Neuronal stem cell (in vitro differentiated cells): ENCODE results near the gene LCA5L.

Source experiments
- DNase-seq: peaks from one replicate; pipeline ENCODE4 v3.0.0-alpha.2; 2013; ENCODE audit warnings: low spot score
- H2AFZ ChIP-seq: one replicate; pipeline ENCODE4 v1.6.1; 2013; ENCODE audit warnings: mild to moderate bottlenecking, low read length, inconsistent platforms
- H2AK5ac ChIP-seq: 2 replicates; pipeline ENCODE4 v1.6.1; 2013; ENCODE audit warnings: low read depth, mild to moderate bottlenecking, inconsistent platforms, low read length, moderate library complexity, mixed read lengths
- H2BK120ac ChIP-seq: 2 replicates; pipeline ENCODE4 v1.6.1; 2013; ENCODE audit warnings: low read depth, mild to moderate bottlenecking, inconsistent platforms, low read length, moderate library complexity, mixed read lengths
- H2BK12ac ChIP-seq: one replicate; pipeline ENCODE4 v1.6.1; 2013; ENCODE audit warnings: low read length, inconsistent platforms
- H2BK15ac ChIP-seq: 2 replicates; pipeline ENCODE4 v1.6.1; 2013; ENCODE audit warnings: mild to moderate bottlenecking, low read length, inconsistent platforms, mixed read lengths
- H2BK5ac ChIP-seq: one replicate; pipeline ENCODE4 v1.6.1; 2013; ENCODE audit warnings: inconsistent platforms, mild to moderate bottlenecking, low read length, moderate library complexity
- H3K14ac ChIP-seq: one replicate; pipeline ENCODE4 v1.6.1; 2013; ENCODE audit warnings: low read length, inconsistent platforms
- H3K18ac ChIP-seq: 2 replicates; pipeline ENCODE4 v1.6.1; 2013; ENCODE audit warnings: low read length, inconsistent platforms
- H3K23ac ChIP-seq: 2 replicates; pipeline ENCODE4 v1.6.1; 2013; ENCODE audit warnings: low read depth, mild to moderate bottlenecking, mixed read lengths, low read length, inconsistent platforms; ENCODE audit not compliant: poor library complexity
- H3K27ac ChIP-seq: replicated peaks from 3 replicates; pipeline ENCODE4 v1.5.1; 2013; ENCODE audit warnings: low read length, inconsistent platforms
- H3K27me3 ChIP-seq, 3 experiments: 2 replicates each; pipeline ENCODE4 v1.6.1; 2013; ENCODE audit warnings: low read length in 3 of 3, mild to moderate bottlenecking in 2 of 3, inconsistent platforms in 1 of 3, low read depth in 1 of 3, mixed read lengths in 1 of 3, moderate library complexity in 1 of 3; ENCODE audit not compliant: control insufficient read depth in 3 of 3, insufficient read depth in 3 of 3
- H3K36me3 ChIP-seq, 2 donors: replicated peaks in 1 of 2; 2 replicates each; pipeline ENCODE4 v1.6.1; 2013; ENCODE audit warnings: low read length in 2 of 2; ENCODE audit not compliant: control insufficient read depth in 2 of 2, insufficient read depth in 2 of 2
- H3K4ac ChIP-seq: 2 replicates; pipeline ENCODE4 v1.6.1; 2013; ENCODE audit warnings: inconsistent platforms, mild to moderate bottlenecking, low read length, moderate library complexity
- H3K4me1 ChIP-seq, 2 donors: 1 replicate in 1 of 2; 2 replicates in 1 of 2; pipeline ENCODE4 v1.6.1; 2013; ENCODE audit warnings: low read length in 2 of 2, low read depth in 1 of 2; ENCODE audit not compliant: control insufficient read depth in 2 of 2, insufficient read depth in 1 of 2
- H3K4me2 ChIP-seq: one replicate; pipeline ENCODE4 v1.6.1; 2013; ENCODE audit warnings: mild to moderate bottlenecking, low read length, inconsistent platforms; ENCODE audit not compliant: insufficient read depth, poor library complexity, severe bottlenecking
- H3K4me3 ChIP-seq, 2 donors: 2 replicates each; pipeline ENCODE4 v1.5.1; 2013; ENCODE audit warnings: low read length in 2 of 2, mild to moderate bottlenecking in 2 of 2, inconsistent platforms in 1 of 2, moderate library complexity in 1 of 2
- H3K79me1 ChIP-seq: one replicate; pipeline ENCODE4 v1.6.1; 2013; ENCODE audit warnings: low read depth, mild to moderate bottlenecking, inconsistent platforms, low read length, moderate library complexity
- H3K9ac ChIP-seq: one replicate; pipeline ENCODE4 v1.6.1; 2013; ENCODE audit warnings: mild to moderate bottlenecking, low read depth, low read length, inconsistent platforms; ENCODE audit not compliant: poor library complexity
- H3K9me3 ChIP-seq, 2 donors: replicated peaks in 1 of 2; 2 replicates each; pipeline versions ENCODE3 to v1.6.1; 2013; ENCODE audit warnings: low read length in 2 of 2, mild to moderate bottlenecking in 2 of 2, inconsistent platforms in 1 of 2, low read depth in 1 of 2, mixed read lengths in 1 of 2, moderate library complexity in 1 of 2; ENCODE audit not compliant: control insufficient read depth in 2 of 2, insufficient read depth in 1 of 2
- H4K8ac ChIP-seq: one replicate; pipeline ENCODE4 v1.6.1; 2013; ENCODE audit warnings: low read depth, mild to moderate bottlenecking, inconsistent platforms, low read length, moderate library complexity
- H4K91ac ChIP-seq: one replicate; pipeline ENCODE4 v1.6.1; 2013; ENCODE audit warnings: low read length, low read depth, mild to moderate bottlenecking, inconsistent platforms; ENCODE audit not compliant: poor library complexity
- WGBS, 2 donors: extraction: QIAGEN DNeasy Blood & Tissue Kit; methylation state at CpG; one replicate each; pipeline ENCODE4 v1.1.7; 2013; ENCODE audit warnings: missing lambda C conversion rate in 2 of 2, mixed read lengths in 1 of 2; ENCODE audit not compliant: insufficient read length in 2 of 2, insufficient replicate concordance in 1 of 2; ENCODE audit errors: extremely low coverage in 2 of 2; 5-methylcytosine and 5-hydroxymethylcytosine counted together

The LCA5L gene

DNA sequence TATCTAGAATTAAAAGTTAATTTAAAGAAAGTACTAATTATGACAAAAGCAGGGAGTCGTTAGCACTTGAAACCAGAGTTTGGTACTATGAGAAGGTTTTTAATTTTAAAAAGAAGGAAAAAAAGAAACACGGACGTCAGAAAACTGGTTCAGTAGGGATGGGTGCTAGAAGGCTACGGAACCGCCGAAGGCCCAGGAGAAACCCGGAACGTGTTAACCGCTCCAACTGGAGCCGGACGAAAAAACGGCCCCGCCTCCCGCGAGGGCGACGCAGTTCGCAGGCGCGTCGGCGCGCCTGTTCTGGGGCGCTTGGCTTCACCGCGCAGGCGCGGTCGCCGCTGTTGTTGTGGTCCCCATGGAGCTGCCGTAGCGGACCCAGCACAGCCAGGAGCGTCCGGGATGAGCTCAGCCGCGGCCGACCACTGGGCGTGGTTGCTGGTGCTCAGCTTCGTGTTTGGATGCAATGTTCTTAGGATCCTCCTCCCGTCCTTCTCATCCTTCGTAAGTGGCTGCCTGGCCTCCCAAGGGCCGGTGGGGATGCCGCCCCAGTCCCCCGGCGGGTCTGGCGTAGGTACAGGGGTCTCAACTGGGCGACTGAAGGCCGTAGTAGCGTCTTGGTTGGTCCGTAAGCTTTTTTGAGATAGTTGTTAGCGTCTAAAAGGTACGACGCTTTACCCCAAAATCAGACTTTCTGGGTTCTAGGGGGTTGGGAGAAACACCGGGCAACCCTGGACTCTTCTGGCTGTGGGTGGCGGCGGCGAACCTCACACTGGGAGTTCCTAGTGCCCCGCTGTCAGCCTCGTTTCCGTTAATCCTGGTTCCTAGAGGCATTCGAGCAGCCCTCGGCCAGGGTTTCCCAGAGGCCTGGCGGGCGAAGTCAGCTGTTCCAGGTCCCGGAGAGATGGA, 65.3 kb downstream of the LCA5L start:
- peak; percentile 88 for DNase-seq
- Histone ChIP-seq H3K4me3 (peak overlapping the region; percentile 80 to 98), H3K4me2 (peak overlapping the region; percentile 82), H3K27ac (peak overlapping the region; percentile 73), H3K18ac (peak overlapping the region; percentile 89), H3K4me1 (peaks cover 4 to 5% of the 10 kb centered on the region in 2 donors), H3K79me1 (peaks cover 3% of the 10 kb centered on the region), H4K8ac (no peak overlapping the region), H2BK120ac (no peak overlapping the region), H3K27me3 (no peaks in the 10 kb centered on the region), H2BK5ac (no peak overlapping the region), H3K9ac (peak overlapping the region; percentile 92), H4K91ac (no peak overlapping the region), H2AK5ac (no peak overlapping the region), H3K14ac (no peak overlapping the region), H3K36me3 (peaks cover 0 to 5% of the 10 kb centered on the region in 2 donors), H3K4ac (no peak overlapping the region), H3K23ac (peak overlapping the region; percentile 92), H2AFZ (peak overlapping the region; percentile 96), H2BK15ac (no peak overlapping the region), H2BK12ac (no peak overlapping the region), H3K9me3 (no peaks in the 10 kb centered on the region)
- no CpG with 5 or more reads among the region's 65 CpGs for WGBS, 2 donors

DNA sequence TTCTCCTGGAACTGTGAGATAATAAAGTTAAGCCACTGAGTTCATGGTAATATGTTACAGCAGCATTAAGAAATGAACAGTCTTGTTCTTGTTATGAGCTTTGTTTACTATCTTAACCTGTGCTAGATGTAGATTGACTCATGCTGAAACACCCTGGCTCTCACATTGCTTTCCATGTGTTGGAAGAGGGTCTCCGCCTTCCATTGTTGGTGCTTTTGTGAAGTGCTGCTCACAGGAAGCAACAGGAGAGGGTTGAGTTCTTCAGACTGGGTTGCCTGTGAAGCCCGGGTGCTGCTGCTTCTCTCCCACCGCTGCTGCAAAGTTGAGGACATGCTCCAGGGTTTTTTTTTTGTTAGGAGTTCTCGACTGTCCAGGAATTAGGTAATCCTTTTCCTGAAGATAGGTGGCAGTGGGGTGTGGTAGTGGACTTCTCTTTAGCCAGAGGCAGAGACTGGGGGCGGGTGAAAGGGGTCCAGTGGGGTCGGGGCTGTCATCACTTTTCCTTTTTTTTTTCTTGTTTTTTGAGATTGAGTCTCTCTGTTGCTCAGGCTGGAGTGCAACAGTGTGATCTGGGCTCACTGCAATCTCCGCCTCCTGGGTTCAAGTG, 68.0 kb downstream of the LCA5L start:
- H2AFZ ChIP-seq: peak overlapping the region; percentile 86
- no peak overlapping the region for H3K4me2 ChIP-seq
- whole genome bisulfite sequencing, 2 donors: no CpG with 5 or more reads among the region's 7 CpGs
- H3K18ac ChIP-seq: no peak overlapping the region
- H3K9ac ChIP-seq: no peak overlapping the region
- H2BK15ac ChIP-seq: no peak overlapping the region
- no peak overlapping the region for H2BK120ac ChIP-seq
- H3K9me3 ChIP-seq: no peaks in the 10 kb centered on the region
- H2BK5ac ChIP-seq: no peak overlapping the region
- peaks cover 2% of the 10 kb centered on the region for H3K79me1 ChIP-seq
- H3K27me3 ChIP-seq: no peaks in the 10 kb centered on the region
- H3K36me3 ChIP-seq: peaks cover 0 to 4% of the 10 kb centered on the region in 2 donors
- H2AK5ac ChIP-seq: no peak overlapping the region
- H2BK12ac ChIP-seq: no peak overlapping the region
- H3K4ac ChIP-seq: no peak overlapping the region
- H3K27ac ChIP-seq: no peak overlapping the region
- H3K4me1 ChIP-seq: peaks cover 4 to 8% of the 10 kb centered on the region in 2 donors
- no peak overlapping the region for H3K14ac ChIP-seq
- no peak for DNase-seq
- no peak overlapping the region for H3K4me3 ChIP-seq
- no peak overlapping the region for H3K23ac ChIP-seq
- H4K8ac ChIP-seq: no peak overlapping the region
- H4K91ac ChIP-seq: no peak overlapping the region

DNA sequence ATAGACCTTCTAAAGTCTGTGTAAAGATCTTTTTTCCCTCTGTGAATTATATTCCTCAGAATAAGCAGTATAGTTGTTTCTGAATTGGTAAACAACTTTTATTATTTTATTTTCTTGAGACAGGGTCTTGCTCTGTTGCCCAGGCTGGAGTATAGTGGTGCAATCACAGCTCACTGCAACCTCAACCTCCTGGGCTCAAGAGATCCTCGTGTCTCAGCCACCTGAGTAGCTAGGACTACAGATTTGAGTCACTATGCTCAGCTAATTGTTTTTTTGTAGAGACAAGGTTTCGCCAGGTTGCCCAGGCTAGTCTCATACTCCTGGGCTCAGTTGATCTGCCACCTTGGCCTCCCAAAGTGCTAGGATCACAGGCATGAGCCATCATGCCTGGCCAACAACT, 70.1 kb downstream of the LCA5L start:
- H3K9ac ChIP-seq: no peak overlapping the region
- WGBS, 2 donors: no CpG with 5 or more reads among the region's 2 CpGs
- no peak overlapping the region for H2BK15ac ChIP-seq
- H3K23ac ChIP-seq: no peak overlapping the region
- H2AFZ ChIP-seq: no peak overlapping the region
- no peaks in the 10 kb centered on the region for H3K9me3 ChIP-seq
- peaks cover 0 to 4% (median 0%) of the 10 kb centered on the region in 3 experiments for H3K27me3 ChIP-seq
- H3K18ac ChIP-seq: no peak overlapping the region
- no peak overlapping the region for H2BK5ac ChIP-seq
- no peak overlapping the region for H3K14ac ChIP-seq
- peaks cover 0 to 3% of the 10 kb centered on the region in 2 donors for H3K4me1 ChIP-seq
- no peaks in the 10 kb centered on the region for H3K79me1 ChIP-seq
- H4K8ac ChIP-seq: no peak overlapping the region
- no peak overlapping the region for H3K4me3 ChIP-seq
- no peak overlapping the region for H4K91ac ChIP-seq
- no peak overlapping the region for H3K27ac ChIP-seq
- H2BK12ac ChIP-seq: no peak overlapping the region
- DNase-seq: no peak
- H2BK120ac ChIP-seq: no peak overlapping the region
- H3K4ac ChIP-seq: no peak overlapping the region
- no peak overlapping the region for H2AK5ac ChIP-seq
- no peak overlapping the region for H3K4me2 ChIP-seq
- no peaks in the 10 kb centered on the region for H3K36me3 ChIP-seq

DNA sequence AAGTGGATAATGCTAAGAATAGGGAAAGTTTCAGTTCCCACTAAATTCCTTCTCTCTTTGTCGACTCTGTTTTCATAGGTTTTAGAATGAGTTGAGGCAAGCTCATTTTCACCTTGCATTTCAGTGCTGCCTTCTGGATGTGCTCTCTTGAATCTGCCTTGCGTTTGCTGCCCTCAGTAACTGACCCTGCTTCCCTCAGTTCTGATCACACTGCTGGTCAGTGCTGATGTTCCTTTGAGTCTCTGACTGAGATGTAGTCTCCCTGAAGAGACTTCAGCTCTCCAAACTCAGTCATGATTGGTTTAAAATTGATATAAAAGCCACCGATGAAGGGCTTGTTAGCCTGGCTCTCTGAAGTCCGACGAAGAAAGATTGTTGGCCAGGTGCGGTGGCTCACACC, 71.5 kb downstream of the LCA5L start:
- H2BK12ac ChIP-seq: no peak overlapping the region
- H2BK120ac ChIP-seq: no peak overlapping the region
- H3K4me2 ChIP-seq: no peak overlapping the region
- H3K4ac ChIP-seq: no peak overlapping the region
- no peak overlapping the region for H3K4me3 ChIP-seq
- no peaks in the 10 kb centered on the region for H3K9me3 ChIP-seq
- H3K36me3 ChIP-seq: no peaks in the 10 kb centered on the region
- no peak overlapping the region for H4K8ac ChIP-seq
- H3K23ac ChIP-seq: no peak overlapping the region
- H2BK5ac ChIP-seq: no peak overlapping the region
- H3K9ac ChIP-seq: no peak overlapping the region
- peaks cover 0 to 3% of the 10 kb centered on the region in 2 donors for H3K4me1 ChIP-seq
- no peak overlapping the region for H3K27ac ChIP-seq
- peaks cover 0 to 5% (median 0%) of the 10 kb centered on the region in 3 experiments for H3K27me3 ChIP-seq
- H3K14ac ChIP-seq: no peak overlapping the region
- WGBS, 2 donors: no CpG with 5 or more reads among the region's 6 CpGs
- no peak for DNase-seq
- peak overlapping the region; percentile 69 for H2AFZ ChIP-seq
- H2BK15ac ChIP-seq: no peak overlapping the region
- no peak overlapping the region for H3K18ac ChIP-seq
- H3K79me1 ChIP-seq: no peaks in the 10 kb centered on the region
- no peak overlapping the region for H2AK5ac ChIP-seq
- H4K91ac ChIP-seq: no peak overlapping the region
